Measurements from ENCODE around the gene CSNK1A1. TPM values are rescaled to one million over a fixed set of nuclear protein-coding genes. Genes with fewer than 3 reads are reported as not detected.

CSNK1A1 gene
- polyA plus RNA-seq, 3 donors, result 75.7 to 131 (median 103) TPM

DNA sequence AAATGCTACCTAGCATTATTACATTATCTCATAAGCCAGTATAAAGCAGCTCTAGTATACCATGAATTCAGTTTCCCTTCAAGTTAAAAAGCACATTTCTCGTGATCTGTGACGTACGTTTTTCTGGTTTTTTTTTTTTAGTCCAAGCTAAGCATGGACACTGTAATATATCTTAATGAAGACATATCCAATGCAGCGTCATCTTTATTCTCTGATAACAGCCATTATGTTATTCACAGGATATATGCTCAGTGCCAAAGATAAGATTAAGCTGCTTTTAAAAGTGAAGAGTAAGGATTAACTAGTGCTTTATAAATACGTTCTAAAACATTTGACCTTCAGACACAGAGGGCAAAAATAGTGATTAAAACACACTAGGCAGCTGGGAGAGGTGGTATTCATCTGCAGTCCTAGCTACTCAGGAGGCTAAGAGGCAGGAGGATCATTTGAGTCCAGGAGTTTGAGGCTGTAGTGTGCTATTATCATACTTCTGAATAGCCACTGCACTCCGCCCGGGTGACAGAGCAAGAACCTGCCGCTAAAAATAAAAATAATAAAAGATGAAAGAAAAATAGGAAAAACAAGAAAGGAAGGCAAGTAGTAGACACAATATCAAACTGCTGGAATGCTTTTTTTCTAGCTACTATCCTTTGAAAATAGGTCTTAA is 7.7 kb downstream of the CSNK1A1 start:
- TF ChIP-seq, protein P1, sequence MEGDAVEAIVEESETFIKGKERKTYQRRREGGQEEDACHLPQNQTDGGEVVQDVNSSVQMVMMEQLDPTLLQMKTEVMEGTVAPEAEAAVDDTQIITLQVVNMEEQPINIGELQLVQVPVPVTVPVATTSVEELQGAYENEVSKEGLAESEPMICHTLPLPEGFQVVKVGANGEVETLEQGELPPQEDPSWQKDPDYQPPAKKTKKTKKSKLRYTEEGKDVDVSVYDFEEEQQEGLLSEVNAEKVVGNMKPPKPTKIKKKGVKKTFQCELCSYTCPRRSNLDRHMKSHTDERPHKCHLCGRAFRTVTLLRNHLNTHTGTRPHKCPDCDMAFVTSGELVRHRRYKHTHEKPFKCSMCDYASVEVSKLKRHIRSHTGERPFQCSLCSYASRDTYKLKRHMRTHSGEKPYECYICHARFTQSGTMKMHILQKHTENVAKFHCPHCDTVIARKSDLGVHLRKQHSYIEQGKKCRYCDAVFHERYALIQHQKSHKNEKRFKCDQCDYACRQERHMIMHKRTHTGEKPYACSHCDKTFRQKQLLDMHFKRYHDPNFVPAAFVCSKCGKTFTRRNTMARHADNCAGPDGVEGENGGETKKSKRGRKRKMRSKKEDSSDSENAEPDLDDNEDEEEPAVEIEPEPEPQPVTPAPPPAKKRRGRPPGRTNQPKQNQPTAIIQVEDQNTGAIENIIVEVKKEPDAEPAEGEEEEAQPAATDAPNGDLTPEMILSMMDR (IDR thresholded peaks at IDR 0.05), result no peak
- H4K20me1 ChIP-seq (ENCODE audit: insufficient read depth, low read length), result peaks cover 97% of the 10 kb centered on the region
- H3K4me1 ChIP-seq (ENCODE audit: control insufficient read depth in 1 of 2, insufficient read depth in 2 of 2, low read length in 2 of 2), result peaks cover 16 to 22% of the 10 kb centered on the region in 2 donors
- H3K79me2 ChIP-seq (ENCODE audit: insufficient read depth, low read length), result peaks cover 99% of the 10 kb centered on the region
- Mint-ChIP-seq H3K36me3 (peaks cover 46 to 73% of the 10 kb centered on the region in 2 donors), H3K4me3 (no peak overlapping the region), H3K9me3 (no peaks in the 10 kb centered on the region), H3K27me3 (ENCODE audit: low read depth in 3 of 3) (peaks cover 0 to 2% (median 0%) of the 10 kb centered on the region in 3 donors), H3K4me1 (peaks cover 26% of the 10 kb centered on the region), H3K27ac (peak overlapping the region in 6 of 7 donors; percentile 43 to 81 (median 78))
- no peak overlapping the region for H3K27ac ChIP-seq (ENCODE audit: low read depth in 1 of 2, low read length in 2 of 2)
- H3K9me3 ChIP-seq (replicated peaks in 1 of 2; ENCODE audit: control insufficient read depth in 1 of 2, insufficient read depth in 1 of 2, low read length in 2 of 2), result no peaks in the 10 kb centered on the region
- no peak overlapping the region for H3K9ac ChIP-seq (ENCODE audit: insufficient read depth, low read length, poor library complexity, severe bottlenecking)
- no peak for DNase-seq
- H2AFZ ChIP-seq (ENCODE audit: insufficient read depth, low read depth, low read length, poor library complexity, severe bottlenecking), result no peak overlapping the region
- H3K36me3 ChIP-seq (replicated peaks in 1 of 2; ENCODE audit: control insufficient read depth in 1 of 2, insufficient read depth in 2 of 2, low read length in 2 of 2), result peaks cover 50 to 82% of the 10 kb centered on the region in 2 donors
- no peak overlapping the region for H3K4me3 ChIP-seq (replicated peaks in 1 of 3; ENCODE audit: low read depth in 2 of 3, low read length in 3 of 3)
- intact Hi-C loops (cut with micrococcal nuclease), result no loop called here
- no peaks in the 10 kb centered on the region for H3K27me3 ChIP-seq (ENCODE audit: control insufficient read depth in 2 of 2, insufficient read depth in 2 of 2, low read length in 2 of 2)
- H3K4me2 ChIP-seq (replicated peaks; ENCODE audit: extremely low read depth, low read length, poor library complexity, severe bottlenecking), result no peak overlapping the region
- no CpG with 5 or more reads among the region's 8 CpGs for WGBS (ENCODE audit: insufficient coverage)

DNA sequence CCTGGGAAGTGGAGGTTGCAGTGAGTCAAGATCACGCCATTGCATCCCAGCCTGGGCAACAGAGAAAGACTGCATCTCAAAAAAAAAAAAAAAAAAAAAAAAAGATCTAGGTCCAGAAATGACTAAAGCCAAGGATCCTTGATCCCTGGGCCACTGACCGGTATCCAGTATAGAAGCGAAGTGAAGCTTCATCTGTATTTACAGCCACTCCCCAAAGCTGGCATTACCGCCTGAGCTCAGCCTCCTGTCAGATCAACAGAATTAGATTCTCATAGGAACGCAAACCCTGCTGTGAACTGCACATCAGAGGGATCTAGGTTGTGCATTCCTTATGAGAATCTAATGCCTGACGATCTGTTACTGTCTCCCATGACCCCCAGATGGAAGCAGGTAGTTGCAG is 9.3 kb downstream of the CSNK1A1 start:
- DNase-seq, result no peak
- Histone ChIP-seq H3K9me3 (replicated peaks in 1 of 2; ENCODE audit: control insufficient read depth in 1 of 2, insufficient read depth in 1 of 2, low read length in 2 of 2) (no peaks in the 10 kb centered on the region), H3K36me3 (replicated peaks in 1 of 2; ENCODE audit: control insufficient read depth in 1 of 2, insufficient read depth in 2 of 2, low read length in 2 of 2) (peaks cover 52 to 82% of the 10 kb centered on the region in 2 donors), H3K27me3 (ENCODE audit: control insufficient read depth in 2 of 2, insufficient read depth in 2 of 2, low read length in 2 of 2) (no peaks in the 10 kb centered on the region), H3K4me1 (ENCODE audit: control insufficient read depth in 1 of 2, insufficient read depth in 2 of 2, low read length in 2 of 2) (peaks cover 11 to 12% of the 10 kb centered on the region in 2 donors), H3K9ac (ENCODE audit: insufficient read depth, low read length, poor library complexity, severe bottlenecking) (no peak overlapping the region), H3K79me2 (ENCODE audit: insufficient read depth, low read length) (peaks cover 99% of the 10 kb centered on the region), H3K4me3 (replicated peaks in 1 of 3; ENCODE audit: low read depth in 2 of 3, low read length in 3 of 3) (no peak overlapping the region), H4K20me1 (ENCODE audit: insufficient read depth, low read length) (peaks cover 97% of the 10 kb centered on the region), H2AFZ (ENCODE audit: insufficient read depth, low read depth, low read length, poor library complexity, severe bottlenecking) (no peak overlapping the region), H3K4me2 (replicated peaks; ENCODE audit: extremely low read depth, low read length, poor library complexity, severe bottlenecking) (no peak overlapping the region), H3K27ac (ENCODE audit: low read depth in 1 of 2, low read length in 2 of 2) (no peak overlapping the region)
- no peaks in the 10 kb centered on the region for H3K27me3 Mint-ChIP-seq (ENCODE audit: low read depth in 3 of 3)
- H3K36me3 Mint-ChIP-seq, result peaks cover 43 to 73% of the 10 kb centered on the region in 2 donors
- TF ChIP-seq, protein P1 (IDR thresholded peaks at IDR 0.05), result no peak
- H3K27ac Mint-ChIP-seq, result peak overlapping the region in 2 of 7 donors; percentile 26 to 54
- no peaks in the 10 kb centered on the region for H3K9me3 Mint-ChIP-seq
- WGBS (ENCODE audit: insufficient coverage), result 95% methylated on average over 5 of the region's 6 CpGs
- intact Hi-C loops (cut with micrococcal nuclease), result no loop called here
- H3K4me3 Mint-ChIP-seq, result no peak overlapping the region
- peaks cover 19% of the 10 kb centered on the region for H3K4me1 Mint-ChIP-seq
